AG09319 (cell line): ENCODE results near the gene HOXA10.

Source experiments
- DNase-seq: peaks from one replicate; pipeline ENCODE4 v3.0.0-alpha.2; 2010; ENCODE audit warnings: low read depth; ENCODE audit errors: extremely low read depth
- CTCF ChIP-seq: IDR thresholded peaks from 2 replicates; pipeline ENCODE4 v1.5.1; 2011; ENCODE audit warnings: low read depth, mild to moderate bottlenecking, inconsistent platforms, low read length, moderate library complexity

Gene HOXA10

GRCh38 chr7:27203365-27203953 is 29.3 kb upstream of the HOXA10 start:
- no peak for TF ChIP-seq CTCF
- no peak for DNase-seq

DNA sequence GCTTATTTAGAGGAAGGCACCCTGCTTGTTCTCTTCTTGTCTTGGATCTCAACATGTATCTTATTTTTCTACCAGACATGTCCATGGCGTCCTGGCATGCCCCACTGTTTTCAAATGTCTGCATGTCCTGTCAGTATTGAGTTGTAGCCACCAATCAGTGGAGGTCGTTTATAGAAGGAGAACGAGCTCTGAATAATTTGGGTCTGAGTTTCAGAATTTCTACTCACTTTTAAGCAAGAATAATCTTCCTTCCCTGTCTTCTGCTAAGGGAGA is 28.7 kb upstream of the HOXA10 start:
- TF ChIP-seq CTCF = no peak
- no peak for DNase-seq

DNA sequence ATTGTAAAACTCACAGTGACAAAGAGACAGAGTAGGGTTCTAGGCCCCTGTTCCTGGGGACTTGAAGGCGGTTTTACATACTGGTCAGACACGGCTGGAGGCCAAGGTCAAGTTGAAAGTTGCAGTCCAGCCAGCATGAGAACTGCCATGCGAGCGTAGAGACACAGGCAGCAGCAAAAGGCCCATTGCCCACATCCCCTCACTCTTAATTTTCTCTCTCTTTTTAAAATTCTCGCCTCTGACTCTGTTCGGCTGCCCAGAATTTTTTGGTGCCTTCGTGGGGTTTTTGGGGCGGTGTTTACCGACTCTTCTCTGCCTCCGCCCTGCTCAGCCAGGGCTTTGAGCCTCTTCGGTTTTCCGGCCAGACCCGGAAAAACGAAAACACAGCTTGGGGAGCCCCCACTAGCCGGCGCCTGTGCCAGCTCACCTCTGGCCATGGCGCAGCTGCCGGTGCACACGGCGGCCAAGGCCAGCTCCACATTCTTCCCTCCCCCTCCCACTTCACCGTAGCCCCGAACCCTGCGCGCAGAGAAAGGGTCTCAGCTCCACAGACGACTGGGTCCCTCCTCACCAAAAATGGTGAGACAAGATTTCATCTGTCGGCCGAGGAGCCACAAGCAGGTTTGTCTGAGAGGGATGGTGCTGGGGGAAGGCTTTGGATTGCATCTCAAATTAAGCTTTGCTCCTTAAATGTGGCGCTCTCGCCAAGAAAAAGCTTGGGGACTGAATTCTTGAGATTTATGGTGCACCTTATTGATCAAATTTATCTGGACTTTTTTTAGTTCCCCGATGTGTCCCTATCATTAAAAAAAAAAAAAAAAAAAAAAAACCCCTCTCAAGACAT is 28.1 kb upstream of the HOXA10 start:
- no peak for TF ChIP-seq CTCF
- DNase-seq = no peak

- no peak for TF ChIP-seq CTCF
- DNase-seq = no peak
Measured at GRCh38 chr7:27201580-27202017, 27.5 kb upstream of the HOXA10 start.

- DNase-seq = no peak
- no peak; the same call in 1 of the 2 replicates for TF ChIP-seq CTCF
Measured at GRCh38 chr7:27200761-27201579, 26.9 kb upstream of the HOXA10 start.

- no peak for DNase-seq
- TF ChIP-seq CTCF = no peak
Measured at GRCh38 chr7:27199849-27200760, 26.0 kb upstream of the HOXA10 start, which contains the start of gene HOXA13. Gene HOXA13, minus strand, starts transcription at chr7:27200091. Its CDS starts 14 bp downstream, at chr7:27200077.
